ENCODE results near the gene STXBP2.
A peak's percentile ranks its signal among the peaks of the same experiment; 100 is the strongest.

- peak; percentile 68 for TF ChIP-seq POLR2A (IDR thresholded peaks at IDR 0.05; ENCODE audit: low read depth, low read length)
- TF ChIP-seq TAF1 (IDR thresholded peaks at IDR 0.05; ENCODE audit: borderline replicate concordance, low read depth, low read length): no peak
- TF ChIP-seq POLR2AphosphoS5 (IDR thresholded peaks at IDR 0.05; ENCODE audit: low read depth, low read length): peak; percentile 87
Observed at GRCh38 chr19:7687177-7687576, 50.3 kb downstream of the STXBP2 start.
